Stomach (tissue), 4 donors: ENCODE data around the gene ATP2A3.

Source experiments
- EP300 ChIP-seq: sonication (generic); formaldehyde crosslinking; IDR thresholded peaks from one replicate; pipeline ENCODE4 v1.6.1; 2017; ENCODE audit warnings: antibody characterized with exemption
- POLR2AphosphoS5 ChIP-seq, 3 donors: sonication (generic); formaldehyde crosslinking; IDR thresholded peaks; one replicate each; pipeline ENCODE4 v1.6.1; 2016; ENCODE audit warnings: antibody characterized with exemption in 3 of 3
- TF ChIP-seq, protein P1 (sequence below), 7 experiments: fragments of 450-650 bp in 4 of 7; fragments of 200-600 bp in 3 of 7; sonication (generic) in 3 of 7; IDR thresholded peaks; one replicate each; pipeline ENCODE4 v1.5.1; 2016 to 2019; ENCODE audit warnings: antibody characterized with exemption in 7 of 7, control low read depth in 2 of 7, mild to moderate bottlenecking in 1 of 7

DNA sequence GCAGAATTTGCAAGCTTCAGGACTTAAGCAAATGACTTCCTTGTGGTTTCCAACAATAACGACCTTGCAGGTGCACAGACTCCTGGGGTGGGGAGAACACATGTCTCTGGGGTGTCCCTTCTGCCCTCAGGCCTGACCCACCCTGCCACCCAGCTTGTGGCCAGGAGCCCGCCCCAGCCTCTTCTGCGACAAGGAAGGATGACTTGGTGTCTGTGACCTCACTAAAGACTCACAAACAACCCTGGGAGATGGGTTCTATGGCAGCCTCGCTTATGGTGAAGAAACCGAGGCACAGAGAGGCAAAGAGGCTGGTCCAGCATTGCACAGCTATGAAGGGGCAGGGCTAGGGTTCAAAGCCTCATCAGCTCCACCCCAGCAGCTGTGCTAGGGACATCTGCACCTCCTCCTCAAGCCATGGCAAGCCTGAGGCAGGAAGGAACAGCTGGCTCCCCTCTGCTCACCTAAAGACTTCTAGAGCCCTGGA, 2.6 kb downstream of the ATP2A3 start:
- TF ChIP-seq, protein P1, sequence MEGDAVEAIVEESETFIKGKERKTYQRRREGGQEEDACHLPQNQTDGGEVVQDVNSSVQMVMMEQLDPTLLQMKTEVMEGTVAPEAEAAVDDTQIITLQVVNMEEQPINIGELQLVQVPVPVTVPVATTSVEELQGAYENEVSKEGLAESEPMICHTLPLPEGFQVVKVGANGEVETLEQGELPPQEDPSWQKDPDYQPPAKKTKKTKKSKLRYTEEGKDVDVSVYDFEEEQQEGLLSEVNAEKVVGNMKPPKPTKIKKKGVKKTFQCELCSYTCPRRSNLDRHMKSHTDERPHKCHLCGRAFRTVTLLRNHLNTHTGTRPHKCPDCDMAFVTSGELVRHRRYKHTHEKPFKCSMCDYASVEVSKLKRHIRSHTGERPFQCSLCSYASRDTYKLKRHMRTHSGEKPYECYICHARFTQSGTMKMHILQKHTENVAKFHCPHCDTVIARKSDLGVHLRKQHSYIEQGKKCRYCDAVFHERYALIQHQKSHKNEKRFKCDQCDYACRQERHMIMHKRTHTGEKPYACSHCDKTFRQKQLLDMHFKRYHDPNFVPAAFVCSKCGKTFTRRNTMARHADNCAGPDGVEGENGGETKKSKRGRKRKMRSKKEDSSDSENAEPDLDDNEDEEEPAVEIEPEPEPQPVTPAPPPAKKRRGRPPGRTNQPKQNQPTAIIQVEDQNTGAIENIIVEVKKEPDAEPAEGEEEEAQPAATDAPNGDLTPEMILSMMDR (IDR thresholded peaks at IDR 0.05): no peak
- TF ChIP-seq POLR2AphosphoS5 (IDR thresholded peaks at IDR 0.05) (no peak), EP300 (no peak)
